ENCODE results near the gene ERVFRD-1.

The ERVFRD-1 gene

DNA sequence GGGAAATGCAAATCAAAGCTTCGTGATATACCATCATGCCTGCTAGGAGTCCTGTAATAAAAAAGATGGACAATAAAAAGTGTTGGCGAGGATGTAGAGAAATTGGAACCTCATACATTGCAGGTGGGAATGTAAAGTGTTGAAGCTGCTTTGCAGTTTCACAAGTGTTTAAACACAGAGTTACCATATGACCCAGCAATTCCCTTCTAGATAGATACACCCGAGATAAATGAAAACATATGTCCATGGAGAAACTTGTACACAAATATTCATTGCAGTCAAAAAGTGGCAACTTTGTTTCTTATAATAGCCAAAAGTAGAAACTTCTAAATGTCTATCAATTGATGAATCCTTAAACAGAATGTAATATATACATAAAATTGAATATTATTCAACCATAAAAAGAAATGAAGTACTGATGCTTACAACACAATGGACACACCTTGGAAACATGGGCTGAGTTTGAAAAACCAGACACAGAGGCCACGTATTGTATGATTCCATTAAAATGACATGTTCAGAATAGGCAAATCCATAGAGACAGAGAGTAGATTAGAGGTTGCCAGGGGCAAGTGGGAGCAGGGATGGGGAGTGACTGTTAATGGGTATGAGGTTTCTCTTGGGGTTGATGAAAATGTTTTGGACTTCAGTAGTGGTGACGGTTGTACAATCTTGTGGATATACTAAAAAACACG is 20.8 kb upstream of the ERVFRD-1 start:
- Mint-ChIP-seq H3K9me3 (no peaks in the 10 kb centered on the region), H3K4me1 (no peaks in the 10 kb centered on the region), H3K36me3 (ENCODE audit: low read depth) (peaks cover 20% of the 10 kb centered on the region), H3K27ac (no peak overlapping the region), H3K27me3 (ENCODE audit: low read depth) (no peaks in the 10 kb centered on the region), H3K4me3 (no peak overlapping the region)
- TF ChIP-seq, protein P1, sequence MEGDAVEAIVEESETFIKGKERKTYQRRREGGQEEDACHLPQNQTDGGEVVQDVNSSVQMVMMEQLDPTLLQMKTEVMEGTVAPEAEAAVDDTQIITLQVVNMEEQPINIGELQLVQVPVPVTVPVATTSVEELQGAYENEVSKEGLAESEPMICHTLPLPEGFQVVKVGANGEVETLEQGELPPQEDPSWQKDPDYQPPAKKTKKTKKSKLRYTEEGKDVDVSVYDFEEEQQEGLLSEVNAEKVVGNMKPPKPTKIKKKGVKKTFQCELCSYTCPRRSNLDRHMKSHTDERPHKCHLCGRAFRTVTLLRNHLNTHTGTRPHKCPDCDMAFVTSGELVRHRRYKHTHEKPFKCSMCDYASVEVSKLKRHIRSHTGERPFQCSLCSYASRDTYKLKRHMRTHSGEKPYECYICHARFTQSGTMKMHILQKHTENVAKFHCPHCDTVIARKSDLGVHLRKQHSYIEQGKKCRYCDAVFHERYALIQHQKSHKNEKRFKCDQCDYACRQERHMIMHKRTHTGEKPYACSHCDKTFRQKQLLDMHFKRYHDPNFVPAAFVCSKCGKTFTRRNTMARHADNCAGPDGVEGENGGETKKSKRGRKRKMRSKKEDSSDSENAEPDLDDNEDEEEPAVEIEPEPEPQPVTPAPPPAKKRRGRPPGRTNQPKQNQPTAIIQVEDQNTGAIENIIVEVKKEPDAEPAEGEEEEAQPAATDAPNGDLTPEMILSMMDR (IDR thresholded peaks at IDR 0.05; ENCODE audit: unreplicated experiment in 3 of 3) = no peak

DNA sequence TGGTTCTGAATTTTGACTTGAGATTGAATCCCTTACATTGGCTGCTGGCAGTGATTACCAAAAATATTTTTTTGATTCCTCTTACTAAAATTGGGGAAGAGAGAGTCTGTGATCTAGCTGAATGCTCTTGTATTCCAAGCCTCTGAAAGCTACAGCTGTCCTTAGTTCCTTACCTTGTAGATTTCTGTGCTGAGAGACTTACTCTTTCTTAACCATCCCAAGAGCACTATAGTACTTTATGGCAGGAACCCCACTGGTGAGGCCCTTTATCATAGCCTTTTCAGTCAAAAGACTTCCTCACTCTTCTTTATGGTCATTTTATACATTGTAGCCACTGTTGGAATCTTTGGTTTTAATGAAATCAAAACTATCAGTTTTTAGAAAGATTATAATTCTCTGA is 19.1 kb upstream of the ERVFRD-1 start:
- Mint-ChIP-seq H3K4me3 (no peak overlapping the region), H3K9me3 (no peaks in the 10 kb centered on the region), H3K27me3 (ENCODE audit: low read depth) (no peaks in the 10 kb centered on the region), H3K27ac (no peak overlapping the region), H3K36me3 (ENCODE audit: low read depth) (peaks cover 31% of the 10 kb centered on the region), H3K4me1 (no peaks in the 10 kb centered on the region)
- TF ChIP-seq, protein P1 (IDR thresholded peaks at IDR 0.05; ENCODE audit: unreplicated experiment in 3 of 3) = no peak

DNA sequence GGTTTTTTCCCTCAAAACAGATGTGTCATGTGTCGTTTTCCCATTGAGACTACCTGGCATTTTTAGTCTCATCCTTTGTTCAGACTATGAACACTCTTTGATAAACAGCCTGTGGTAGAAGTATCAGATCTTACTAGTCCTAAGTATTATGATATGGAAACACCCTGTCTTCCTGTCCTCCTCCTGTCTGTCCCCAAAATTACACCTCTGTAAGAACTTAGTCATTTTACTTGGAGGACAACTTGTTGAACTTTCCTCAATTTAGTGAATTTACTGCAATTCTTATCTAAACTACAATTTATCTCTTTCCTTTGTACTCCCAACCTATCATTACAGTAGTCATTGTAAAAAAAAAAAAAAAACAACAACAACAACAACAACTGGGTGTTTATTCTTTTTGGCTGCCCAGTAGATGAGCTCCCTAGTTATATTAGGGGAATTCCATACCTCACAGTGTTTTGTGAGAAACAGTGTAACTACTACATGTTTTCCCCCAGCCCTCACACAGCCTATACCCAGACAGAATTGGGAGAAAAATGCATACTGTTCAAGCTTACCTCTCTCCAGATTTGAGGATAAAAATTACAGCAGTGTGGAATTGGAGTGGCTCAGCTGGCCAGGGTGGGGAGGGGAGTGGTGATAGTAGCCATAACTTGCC is 18.5 kb upstream of the ERVFRD-1 start:
- Mint-ChIP-seq H3K27me3 (ENCODE audit: low read depth) (no peaks in the 10 kb centered on the region), H3K36me3 (ENCODE audit: low read depth) (peaks cover 29% of the 10 kb centered on the region), H3K27ac (no peak overlapping the region), H3K9me3 (no peaks in the 10 kb centered on the region), H3K4me1 (no peaks in the 10 kb centered on the region), H3K4me3 (no peak overlapping the region)
- TF ChIP-seq, protein P1 (IDR thresholded peaks at IDR 0.05; ENCODE audit: unreplicated experiment in 3 of 3) = no peak

DNA sequence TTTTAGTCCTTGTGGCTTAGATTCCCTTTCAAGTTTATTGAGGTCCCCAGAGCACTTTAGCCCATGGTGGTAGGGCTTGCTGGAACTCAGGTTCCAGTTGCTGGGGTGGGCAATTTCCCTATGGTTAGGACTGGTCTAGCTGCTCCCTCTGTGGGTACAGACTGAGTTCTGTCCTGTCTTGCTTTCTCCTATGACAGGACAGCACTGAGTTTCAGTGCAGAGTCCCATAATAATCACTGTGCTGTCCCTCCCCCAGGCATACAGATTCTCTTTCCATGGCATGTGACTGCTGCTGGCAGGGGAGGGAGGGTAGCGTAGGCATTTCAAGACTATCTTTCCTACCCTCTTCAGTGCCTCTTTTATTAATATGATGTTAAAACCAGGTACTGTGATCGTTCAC is 17.1 kb upstream of the ERVFRD-1 start:
- H3K36me3 Mint-ChIP-seq (ENCODE audit: low read depth) = peaks cover 20% of the 10 kb centered on the region
- TF ChIP-seq, protein P1 (IDR thresholded peaks at IDR 0.05; ENCODE audit: unreplicated experiment in 3 of 3) = no peak
- no peaks in the 10 kb centered on the region for H3K27me3 Mint-ChIP-seq (ENCODE audit: low read depth)
- no peaks in the 10 kb centered on the region for H3K9me3 Mint-ChIP-seq
- no peaks in the 10 kb centered on the region for H3K4me1 Mint-ChIP-seq
- H3K4me3 Mint-ChIP-seq = no peak overlapping the region
- no peak overlapping the region for H3K27ac Mint-ChIP-seq

DNA sequence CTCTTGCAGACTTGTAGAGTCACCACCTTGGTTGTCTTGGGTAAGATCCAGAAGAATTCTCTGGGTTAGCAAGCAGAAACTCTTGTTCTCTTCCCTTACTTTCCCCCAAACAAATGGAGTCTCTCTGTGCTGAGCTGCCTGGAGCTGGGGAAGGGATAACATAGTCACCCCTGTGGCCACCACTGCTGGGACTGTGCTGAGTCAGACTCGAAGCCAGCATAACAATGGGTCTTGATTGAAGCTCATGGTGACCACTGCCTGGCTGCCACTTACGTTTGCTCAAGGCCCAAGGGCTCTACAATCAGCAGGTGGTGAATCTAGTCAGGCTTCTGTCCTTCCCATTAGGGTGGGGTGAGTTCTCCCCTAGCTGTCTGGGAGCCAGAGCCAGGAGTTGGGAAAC is 15.4 kb upstream of the ERVFRD-1 start:
- no peaks in the 10 kb centered on the region for H3K9me3 Mint-ChIP-seq
- TF ChIP-seq, protein P1 (IDR thresholded peaks at IDR 0.05; ENCODE audit: unreplicated experiment in 3 of 3) = no peak
- H3K4me3 Mint-ChIP-seq = no peak overlapping the region
- no peak overlapping the region for H3K27ac Mint-ChIP-seq
- peaks cover 20% of the 10 kb centered on the region for H3K36me3 Mint-ChIP-seq (ENCODE audit: low read depth)
- H3K27me3 Mint-ChIP-seq (ENCODE audit: low read depth) = no peaks in the 10 kb centered on the region
- peaks cover 3% of the 10 kb centered on the region for H3K4me1 Mint-ChIP-seq

DNA sequence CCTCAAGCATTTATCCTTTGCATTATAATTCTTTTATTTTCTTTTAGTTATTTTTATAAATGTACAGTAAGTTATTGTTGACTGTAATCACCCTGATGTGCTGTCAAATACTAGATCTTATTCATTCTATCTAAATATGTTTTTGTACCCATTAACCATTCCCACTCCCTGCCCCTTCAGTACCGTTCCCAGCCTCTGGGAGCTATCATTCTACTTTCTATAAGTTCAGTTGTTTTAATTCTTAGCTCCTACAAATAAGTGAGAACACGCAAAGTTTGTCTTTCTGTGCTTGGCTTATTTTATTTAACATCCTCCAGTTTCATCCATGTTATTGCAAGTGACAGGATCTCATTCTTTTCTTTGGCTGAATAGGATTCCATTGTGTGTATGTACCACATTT is 12.5 kb upstream of the ERVFRD-1 start:
- H3K27me3 Mint-ChIP-seq (ENCODE audit: low read depth) = no peaks in the 10 kb centered on the region
- peaks cover 18% of the 10 kb centered on the region for H3K36me3 Mint-ChIP-seq (ENCODE audit: low read depth)
- H3K9me3 Mint-ChIP-seq = no peaks in the 10 kb centered on the region
- TF ChIP-seq, protein P1 (IDR thresholded peaks at IDR 0.05; ENCODE audit: unreplicated experiment in 3 of 3) = peak in 1 of 3 experiments; percentile 13
- peaks cover 27% of the 10 kb centered on the region for H3K4me1 Mint-ChIP-seq
- H3K27ac Mint-ChIP-seq = no peak overlapping the region
- H3K4me3 Mint-ChIP-seq = no peak overlapping the region
